Measurements from ENCODE around the gene DCLK1. TPM values are rescaled to one million over a fixed set of nuclear protein-coding genes. Genes with fewer than 3 reads are reported as not detected.

The DCLK1 gene
- total and polyA plus RNA-seq, 10 of the 15 experiments (the other 5 are each of a cell fraction or from before 2014, with no cell fraction given): not detected

DNA sequence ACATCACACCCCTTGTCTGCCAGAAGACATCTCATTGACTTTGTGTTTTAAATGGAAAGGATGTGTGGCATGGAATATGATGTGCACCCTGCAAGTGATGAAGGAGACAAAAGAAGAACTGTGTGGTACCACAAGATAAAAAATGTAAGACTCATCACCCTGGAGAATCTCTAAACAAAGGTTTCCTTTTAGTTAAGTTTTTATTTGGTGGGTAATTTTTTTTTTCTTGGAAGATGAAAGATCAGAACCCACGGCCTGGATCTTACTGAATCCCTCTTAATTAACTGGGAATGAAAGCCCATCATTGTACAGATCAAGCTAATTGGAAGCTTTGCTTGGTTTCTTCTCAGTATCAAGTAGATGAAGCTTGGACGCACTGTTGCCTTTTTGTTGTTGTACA, 129.6 kb downstream of the DCLK1 start:
- no peak overlapping the region for H3K4me3 ChIP-seq
- RAD21 ChIA-PET (ENCODE audit: unreplicated experiment): no interaction called here
- H3K79me2 ChIP-seq (ENCODE audit: control insufficient read depth, insufficient read depth, low read length): no peaks in the 10 kb centered on the region
- no peaks in the 10 kb centered on the region for H3K27me3 ChIP-seq (replicated peaks in 1 of 2; ENCODE audit: control insufficient read depth in 2 of 2, insufficient read depth in 2 of 2, low read length in 1 of 2)
- 8% methylated on average over 2 of the region's 2 CpGs for WGBS (ENCODE audit: insufficient coverage, insufficient replicate concordance, low lambda C conversion rate, missing lambda C conversion rate)
- CTCF ChIA-PET: no interaction called here
- ATAC-seq (no peak), DNase-seq (ENCODE audit: low read depth, low spot score) (no peak), FAIRE-seq (no peak)
- H3K4me2 ChIP-seq (ENCODE audit: control insufficient read depth, insufficient read depth): no peak overlapping the region
- BruUV-seq (replicated peaks): no TSS peak
- SMC1A ChIA-PET (ENCODE audit: uncharacterized antibody, unreplicated experiment): no interaction called here
- no peaks in the 10 kb centered on the region for H3K9me3 ChIP-seq (replicated peaks; ENCODE audit: control insufficient read depth, insufficient read depth, low read length)
- in situ Hi-C loops (cut with MboI) (no loop called here), intact Hi-C loops (cut with micrococcal nuclease; ENCODE audit: unreplicated experiment) (no loop called here)
- H3K4me1 ChIP-seq (ENCODE audit: control insufficient read depth, insufficient read depth, low read length): no peaks in the 10 kb centered on the region
- no peaks in the 10 kb centered on the region for H4K20me1 ChIP-seq (ENCODE audit: control insufficient read depth, insufficient read depth)
- no peak for TF ChIP-seq SUZ12 (IDR thresholded peaks at IDR 0.05; ENCODE audit: unreplicated experiment)
- TF ChIP-seq, protein P1, sequence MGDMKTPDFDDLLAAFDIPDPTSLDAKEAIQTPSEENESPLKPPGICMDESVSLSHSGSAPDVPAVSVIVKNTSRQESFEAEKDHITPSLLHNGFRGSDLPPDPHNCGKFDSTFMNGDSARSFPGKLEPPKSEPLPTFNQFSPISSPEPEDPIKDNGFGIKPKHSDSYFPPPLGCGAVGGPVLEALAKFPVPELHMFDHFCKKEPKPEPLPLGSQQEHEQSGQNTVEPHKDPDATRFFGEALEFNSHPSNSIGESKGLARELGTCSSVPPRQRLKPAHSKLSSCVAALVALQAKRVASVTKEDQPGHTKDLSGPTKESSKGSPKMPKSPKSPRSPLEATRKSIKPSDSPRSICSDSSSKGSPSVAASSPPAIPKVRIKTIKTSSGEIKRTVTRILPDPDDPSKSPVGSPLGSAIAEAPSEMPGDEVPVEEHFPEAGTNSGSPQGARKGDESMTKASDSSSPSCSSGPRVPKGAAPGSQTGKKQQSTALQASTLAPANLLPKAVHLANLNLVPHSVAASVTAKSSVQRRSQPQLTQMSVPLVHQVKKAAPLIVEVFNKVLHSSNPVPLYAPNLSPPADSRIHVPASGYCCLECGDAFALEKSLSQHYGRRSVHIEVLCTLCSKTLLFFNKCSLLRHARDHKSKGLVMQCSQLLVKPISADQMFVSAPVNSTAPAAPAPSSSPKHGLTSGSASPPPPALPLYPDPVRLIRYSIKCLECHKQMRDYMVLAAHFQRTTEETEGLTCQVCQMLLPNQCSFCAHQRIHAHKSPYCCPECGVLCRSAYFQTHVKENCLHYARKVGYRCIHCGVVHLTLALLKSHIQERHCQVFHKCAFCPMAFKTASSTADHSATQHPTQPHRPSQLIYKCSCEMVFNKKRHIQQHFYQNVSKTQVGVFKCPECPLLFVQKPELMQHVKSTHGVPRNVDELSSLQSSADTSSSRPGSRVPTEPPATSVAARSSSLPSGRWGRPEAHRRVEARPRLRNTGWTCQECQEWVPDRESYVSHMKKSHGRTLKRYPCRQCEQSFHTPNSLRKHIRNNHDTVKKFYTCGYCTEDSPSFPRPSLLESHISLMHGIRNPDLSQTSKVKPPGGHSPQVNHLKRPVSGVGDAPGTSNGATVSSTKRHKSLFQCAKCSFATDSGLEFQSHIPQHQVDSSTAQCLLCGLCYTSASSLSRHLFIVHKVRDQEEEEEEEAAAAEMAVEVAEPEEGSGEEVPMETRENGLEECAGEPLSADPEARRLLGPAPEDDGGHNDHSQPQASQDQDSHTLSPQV (IDR thresholded peaks at IDR 0.05): no peak
- no peak for TF ChIP-seq IKZF1 (conservative IDR thresholded peaks at IDR 0.05)
- TF ChIP-seq MTA2 (IDR thresholded peaks at IDR 0.05; ENCODE audit: low read depth): no peak
- TF ChIP-seq PML (IDR thresholded peaks at IDR 0.05; ENCODE audit: low read length): no peak
- TF ChIP-seq, protein P2, sequence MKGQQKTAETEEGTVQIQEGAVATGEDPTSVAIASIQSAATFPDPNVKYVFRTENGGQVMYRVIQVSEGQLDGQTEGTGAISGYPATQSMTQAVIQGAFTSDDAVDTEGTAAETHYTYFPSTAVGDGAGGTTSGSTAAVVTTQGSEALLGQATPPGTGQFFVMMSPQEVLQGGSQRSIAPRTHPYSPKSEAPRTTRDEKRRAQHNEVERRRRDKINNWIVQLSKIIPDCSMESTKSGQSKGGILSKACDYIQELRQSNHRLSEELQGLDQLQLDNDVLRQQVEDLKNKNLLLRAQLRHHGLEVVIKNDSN (IDR thresholded peaks at IDR 0.05; ENCODE audit: borderline replicate concordance, extremely low read length, insufficient read depth, low read depth, low read length): no peak
- TF ChIP-seq, protein P3, sequence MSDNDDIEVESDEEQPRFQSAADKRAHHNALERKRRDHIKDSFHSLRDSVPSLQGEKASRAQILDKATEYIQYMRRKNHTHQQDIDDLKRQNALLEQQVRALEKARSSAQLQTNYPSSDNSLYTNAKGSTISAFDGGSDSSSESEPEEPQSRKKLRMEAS (IDR thresholded peaks at IDR 0.05; ENCODE audit: low read depth, low read length): no peak
- TF ChIP-seq ZNF217 (IDR thresholded peaks at IDR 0.05): no peak
- no peak for TF ChIP-seq BRCA1 (IDR thresholded peaks at IDR 0.05; ENCODE audit: low read depth, low read length)
- no peak for TF ChIP-seq POLR2AphosphoS5 (IDR thresholded peaks at IDR 0.05; ENCODE audit: low read length)
- TF ChIP-seq POLR2AphosphoS2 (IDR thresholded peaks at IDR 0.05; ENCODE audit: low read depth, low read length): no peak
- TF ChIP-seq SIX5 (IDR thresholded peaks at IDR 0.05; ENCODE audit: low read depth, low read length, severe bottlenecking): no peak
- no peaks in the 10 kb centered on the region for H3K36me3 ChIP-seq (ENCODE audit: control insufficient read depth in 2 of 2, insufficient read depth in 2 of 2, low read length in 1 of 2)
- no peak overlapping the region for H2AFZ ChIP-seq (ENCODE audit: control insufficient read depth, low read depth, low read length)
- POLR2A ChIA-PET: no interaction called here
- H3K27ac ChIP-seq (ENCODE audit: control insufficient read depth, insufficient read depth): no peak overlapping the region
- no peak overlapping the region for H3K9ac ChIP-seq (ENCODE audit: control insufficient read depth, insufficient read depth, low read length)
